Stimulated activated CD4-positive, alpha-beta T cell treated with anti-CD3 and anti-CD28 coated beads, Interleukin-4, amount 100 ng/mL, for 4 hours (primary cell): Measurements from ENCODE around the gene SHFL.

ENCODE experiments used
- DNase-seq, 2 experiments: peaks; one replicate each; pipeline ENCODE4 v3.0.0-alpha.2; 2020

SHFL gene

DNA sequence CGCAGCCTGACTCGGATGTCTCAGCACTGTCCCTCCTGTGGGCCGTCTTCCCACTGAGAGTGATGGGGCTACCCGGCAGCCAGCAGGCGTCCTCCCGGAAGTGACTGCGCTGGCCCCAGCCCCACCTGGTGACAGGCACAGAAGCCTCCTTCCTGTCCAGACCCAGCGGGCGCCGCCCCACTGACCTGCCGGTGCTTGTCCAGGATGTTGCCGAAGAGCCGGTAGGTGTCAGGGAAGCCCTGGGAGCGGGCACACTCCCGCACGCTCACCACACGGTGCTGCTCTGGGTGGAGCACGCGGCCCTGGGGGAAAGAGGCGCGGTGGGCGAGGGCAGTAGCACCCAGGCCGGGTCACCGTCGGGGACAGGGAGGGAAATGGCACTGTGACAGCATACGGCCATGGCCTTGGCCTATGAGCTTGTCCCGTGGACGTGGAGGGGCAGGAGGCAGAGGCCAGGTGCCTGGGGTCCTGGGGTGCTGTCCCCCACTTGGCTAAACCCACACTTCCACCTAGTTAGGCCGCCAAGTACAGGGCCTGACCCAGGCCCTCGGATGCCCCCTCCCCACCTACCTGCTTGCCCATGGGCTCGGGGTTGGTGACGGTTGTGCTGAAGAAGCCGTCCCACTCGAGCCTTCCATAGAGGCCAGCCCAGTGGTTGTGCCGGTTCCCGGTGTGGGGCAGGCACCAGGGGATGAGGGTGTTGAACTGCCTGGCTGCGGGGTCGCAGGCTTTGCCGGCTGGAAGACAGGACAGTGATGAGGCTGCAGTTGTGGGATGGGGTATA is 49.6 kb downstream of the SHFL start:
- no peak for DNase-seq

- no peak for DNase-seq
Observed at GRCh38 chr19:10136936-10137335, 50.8 kb downstream of the SHFL start.

- no peak for DNase-seq
Observed at GRCh38 chr19:10137751-10138682, 51.9 kb downstream of the SHFL start.

GRCh38 chr19:10138879-10139795 is 53.0 kb downstream of the SHFL start:
- DNase-seq, result no peak

DNA sequence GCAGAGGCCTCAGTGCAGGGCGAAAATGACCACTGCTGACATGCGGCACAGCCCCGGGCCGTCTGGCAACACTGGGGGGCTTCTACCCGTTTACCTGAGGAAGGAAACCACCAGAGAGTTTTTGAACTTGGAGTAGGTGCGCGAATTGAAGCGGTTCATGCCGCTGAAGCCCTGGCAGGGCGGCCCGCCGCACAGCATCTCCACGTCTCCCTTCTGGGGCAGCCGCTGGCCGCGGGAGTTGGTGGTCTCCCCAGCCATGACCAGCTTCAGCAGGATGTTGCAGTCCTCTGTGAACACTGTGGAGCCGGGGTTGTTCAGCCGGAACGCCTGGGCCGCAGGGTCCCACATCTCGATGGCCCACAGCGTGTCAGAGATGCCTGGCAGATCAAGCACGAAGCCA is 53.8 kb downstream of the SHFL start:
- no peak for DNase-seq

DNA sequence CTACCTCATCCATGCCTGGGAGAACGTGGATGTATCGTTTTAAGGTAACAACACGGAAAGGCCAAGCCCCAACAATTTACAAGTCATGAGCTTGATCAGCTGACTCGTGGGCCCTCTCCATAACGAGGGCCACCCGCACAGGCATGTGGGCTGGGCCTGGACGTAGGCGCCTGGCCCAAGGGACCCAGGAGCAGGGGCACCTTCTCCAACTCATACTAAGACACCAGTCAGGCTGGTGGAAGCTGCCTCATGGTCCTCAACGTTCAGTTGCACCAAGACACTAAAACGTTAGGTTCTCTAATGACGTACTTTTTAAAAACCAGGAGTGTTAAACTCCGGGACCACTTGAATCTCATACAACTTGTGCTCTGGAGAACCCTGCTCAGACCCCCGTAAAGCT is 55.4 kb downstream of the SHFL start:
- DNase-seq, result no peak

DNA sequence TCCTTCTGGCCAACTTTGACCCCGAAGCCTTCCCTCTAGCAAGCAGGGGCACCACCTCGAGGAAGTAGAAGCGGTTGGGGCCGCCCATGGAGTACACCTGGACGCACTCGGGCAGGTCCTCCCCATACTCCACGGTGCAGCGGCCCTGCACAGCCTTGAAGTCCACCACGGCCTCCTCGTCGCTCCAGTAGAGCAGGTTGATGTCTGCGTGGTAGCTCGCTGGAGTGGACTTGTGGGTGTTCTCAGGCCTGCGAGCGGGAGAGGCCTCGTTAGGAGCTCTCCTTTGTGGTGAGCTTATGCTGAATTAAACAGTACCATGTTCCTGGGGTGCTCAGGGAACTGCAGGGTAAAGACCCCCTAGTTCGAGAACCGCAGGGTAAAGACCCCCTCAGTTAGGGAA is 55.9 kb downstream of the SHFL start:
- DNase-seq, result no peak
